WTC11 (cell line): ENCODE results near the gene NPLOC4. TPM values are rescaled to one million over a fixed set of nuclear protein-coding genes. Genes with fewer than 3 reads are reported as not detected.

Experiments
- ATAC-seq: fragments of 200-7000 bp; cut with Tn5 transposase; 2 replicates; pipeline ENCODE4 v1.10.0; 2021; ENCODE audit warnings: mild to moderate bottlenecking, moderate library complexity
- Bru-seq: library from RNA; stranded (reverse); fragments of 400-500 nt; gene quantifications from one replicate; lab custom pipeline; 2021; lab: Mats Ljungman, UMichigan
- CTCF ChIA-PET: fragments of 300-600 bp; sonication (Branson Sonifier 250); formaldehyde crosslinking; loops from one replicate; lab custom pipeline; 2021; ENCODE audit warnings: antibody characterized with exemption; lab: Charles Lee
- POLR2A ChIA-PET: fragments of 350-600 bp; sonication (Branson Sonifier 250); formaldehyde crosslinking; loops from one replicate; lab custom pipeline; 2021; ENCODE audit warnings: antibody characterized with exemption; lab: Charles Lee
- DNase-seq: peaks from one replicate; pipeline ENCODE4 v3.0.0; 2021; ENCODE audit warnings: low spot score
- H3K27ac Mint-ChIP-seq: 2 replicates; pipeline ENCODE4 v1.8.0; 2021; ENCODE audit warnings: mixed read lengths
- H3K27me3 Mint-ChIP-seq: 2 replicates; pipeline ENCODE4 v1.8.0; 2021; ENCODE audit warnings: low read depth, mild to moderate bottlenecking, moderate library complexity, mixed read lengths
- H3K36me3 Mint-ChIP-seq: 2 replicates; pipeline ENCODE4 v1.8.0; 2021; ENCODE audit warnings: mixed read lengths
- H3K4me1 Mint-ChIP-seq: 2 replicates; pipeline ENCODE4 v1.8.0; 2022; ENCODE audit warnings: mixed read lengths
- H3K4me3 Mint-ChIP-seq: 2 replicates; pipeline ENCODE4 v1.8.0; 2021; ENCODE audit warnings: mild to moderate bottlenecking, moderate library complexity, mixed read lengths
- H3K9me3 Mint-ChIP-seq: 2 replicates; pipeline ENCODE4 v1.8.0; 2021; ENCODE audit warnings: mixed read lengths
- AR ChIP-seq: fragments of 250-450 bp; sonication (Bioruptor Pico); IDR thresholded peaks from 2 replicates; pipeline ENCODE4 v1.9.0; 2021; ENCODE audit warnings: mild to moderate bottlenecking
- CTCF ChIP-seq: fragments of 200-600 bp; IDR thresholded peaks from 2 replicates; pipeline ENCODE4 v1.8.0; 2022; ENCODE audit warnings: antibody characterized with exemption
- E2F5 ChIP-seq: sonication (generic); formaldehyde crosslinking; IDR thresholded peaks from 2 replicates; pipeline ENCODE4 v1.8.1; 2022; ENCODE audit warnings: mild to moderate bottlenecking, moderate library complexity, missing genetic modification reagents
- ELF4 ChIP-seq: sonication (generic); formaldehyde crosslinking; IDR thresholded peaks from 2 replicates; pipeline ENCODE4 v1.8.1; 2022; ENCODE audit warnings: low read depth, mild to moderate bottlenecking, moderate library complexity, missing genetic modification reagents
- EMX1 ChIP-seq: fragments of 250-450 bp; sonication (Bioruptor Pico); IDR thresholded peaks from 2 replicates; pipeline ENCODE4 v1.8.0; 2021; ENCODE audit warnings: mild to moderate bottlenecking
- ETV6 ChIP-seq: sonication (generic); formaldehyde crosslinking; IDR thresholded peaks from 2 replicates; pipeline ENCODE4 v1.8.1; 2022; ENCODE audit warnings: mild to moderate bottlenecking, missing genetic modification reagents
- IRF2 ChIP-seq: sonication (generic); formaldehyde crosslinking; IDR thresholded peaks from 2 replicates; pipeline ENCODE4 v1.8.0; 2022; ENCODE audit warnings: low read depth, missing genetic modification reagents, borderline replicate concordance
- JUN ChIP-seq: sonication (generic); formaldehyde crosslinking; IDR thresholded peaks from 2 replicates; pipeline ENCODE4 v1.8.0; 2023; ENCODE audit warnings: mild to moderate bottlenecking, missing genetic modification reagents
- NFE2L1 ChIP-seq: sonication (generic); formaldehyde crosslinking; IDR thresholded peaks from 2 replicates; pipeline ENCODE4 v1.8.1; 2023; ENCODE audit warnings: missing genetic modification reagents
- STAT6 ChIP-seq: sonication (generic); formaldehyde crosslinking; conservative IDR thresholded peaks from 2 replicates; pipeline ENCODE4 v1.8.1; 2023; ENCODE audit warnings: mild to moderate bottlenecking, low read depth, missing genetic modification reagents, moderate library complexity
- TCF7 ChIP-seq: sonication (generic); formaldehyde crosslinking; IDR thresholded peaks from 2 replicates; pipeline ENCODE4 v1.8.0; 2022; ENCODE audit warnings: mild to moderate bottlenecking, low read depth, missing genetic modification reagents, moderate library complexity
- USF1 ChIP-seq: sonication (generic); formaldehyde crosslinking; IDR thresholded peaks from 2 replicates; pipeline ENCODE4 v1.8.0; 2022; ENCODE audit warnings: mild to moderate bottlenecking, missing genetic modification reagents
- USF2 ChIP-seq: sonication (generic); formaldehyde crosslinking; IDR thresholded peaks from 2 replicates; pipeline ENCODE4 v1.8.1; 2023; ENCODE audit warnings: mild to moderate bottlenecking, missing genetic modification reagents, moderate library complexity
- ZBTB21 ChIP-seq: sonication (generic); formaldehyde crosslinking; IDR thresholded peaks from 2 replicates; pipeline ENCODE4 v1.8.1; 2023; ENCODE audit warnings: mild to moderate bottlenecking, missing genetic modification reagents, borderline replicate concordance
- ZMAT4 ChIP-seq: fragments of 250-450 bp; sonication (Bioruptor Pico); IDR thresholded peaks from 2 replicates; pipeline ENCODE4 v1.9.0; 2021; ENCODE audit warnings: mild to moderate bottlenecking
- ZNF512 ChIP-seq: sonication (generic); formaldehyde crosslinking; IDR thresholded peaks from 2 replicates; pipeline ENCODE4 v1.8.1; 2022; ENCODE audit warnings: missing genetic modification reagents, borderline replicate concordance
- ZSCAN18 ChIP-seq: fragments of 250-450 bp; sonication (Bioruptor Pico); IDR thresholded peaks from 2 replicates; pipeline ENCODE4 v2.1.2; 2022; ENCODE audit warnings: mild to moderate bottlenecking, moderate library complexity
- long read RNA-seq, 3 experiments: library from RNA in 1 of 3; library from capped mRNA in 1 of 3; library from polyadenylated mRNA in 1 of 3; unstranded in 2 of 3; stranded (forward) in 1 of 3; transcript quantifications; one replicate each; pipeline ENCODE4 v2.0.0, GENCODE V29; 2021
- total RNA-seq: library from RNA; stranded (reverse); gene quantifications from 3 replicates; pipeline ENCODE4 v1.2.3, GENCODE V29; 2021

The NPLOC4 gene
- 80.3 to 89.2 TPM (median 83.5 TPM) in 3 replicates for total RNA-seq
- Bru-seq, nascent RNA: percentile 72 among the genes with signal in this experiment
- long read RNA-seq, experiment 1, full-length matches to known transcripts: 434 of 588 reads
- long read RNA-seq, experiment 1, partial matches to known transcripts: 38 of 588 reads
- long read RNA-seq, experiment 1, other reads (novel, unspliced or antisense): 116 of 588 reads
- long read RNA-seq, experiment 2, full-length matches to known transcripts: 16 of 68 reads
- long read RNA-seq, experiment 2, partial matches to known transcripts: 12 of 68 reads
- long read RNA-seq, experiment 2, other reads (novel, unspliced or antisense): 40 of 68 reads
- long read RNA-seq, experiment 3, partial matches to known transcripts: 0 of 1 reads
- long read RNA-seq, experiment 3, other reads (novel, unspliced or antisense): 1 of 1 reads

- H3K4me3 Mint-ChIP-seq: peak within 1 kb of the TSS; percentile 95
- TF ChIP-seq ELF4 (no peak), STAT6 (CRISPR knock-in tag) (no peak), ZSCAN18 (CRISPR knock-in tag) (no peak), IRF2 (CRISPR knock-in tag) (0 out of 2 replicates have a peak, but pooled peaks have one; percentile 45), EMX1 (no peak), ETV6 (CRISPR knock-in tag) (peak; percentile 83), JUN (CRISPR knock-in tag) (peak; percentile 72; the same call in 1 of the 2 replicates), ZMAT4 (CRISPR knock-in tag) (no peak), ZNF512 (no peak), TCF7 (CRISPR knock-in tag) (0 out of 2 replicates have a peak, but pooled peaks have one; percentile 33), NFE2L1 (CRISPR knock-in tag) (peak; percentile 79), USF1 (CRISPR knock-in tag) (no peak), CTCF (no peak), AR (no peak), USF2 (peak; percentile 44; the same call in 1 of the 2 replicates), E2F5 (no peak), ZBTB21 (CRISPR knock-in tag) (no peak; the same call in 1 of the 2 replicates)
These were observed at the start of gene NPLOC4, which contains the start of gene TSPAN10 for GRCh38 chr17:81636505-81637288. Gene NPLOC4, minus strand, starts transcription at chr17:81637112. Its CDS starts 182 bp downstream, at chr17:81636930. Gene TSPAN10, plus strand, starts transcription at chr17:81637196. Its CDS starts 5,217 bp downstream, at chr17:81642413.

More at GRCh38 chr17:81636505-81637288, at the start of gene NPLOC4, which contains the start of gene TSPAN10:
- CTCF ChIA-PET: interaction anchor here (0.9 to 1.2 kb wide), 2 partner anchors 31 to 84 kb away, joined by 3 to 4 read pairs; no protein-coding TSS in a partner anchor
- POLR2A ChIA-PET: interaction anchor here (0.6 to 1.0 kb wide), 2 partner anchors 11 to 575 kb away, joined by 4 read pairs; no protein-coding TSS in a partner anchor
- H3K27me3 Mint-ChIP-seq: no peaks in the 10 kb centered on the region
- ATAC-seq (peak; percentile 93), DNase-seq (peak; percentile 85)
- H3K27ac Mint-ChIP-seq: peak within 1 kb of the TSS; percentile 99
- peaks cover 10% of the 10 kb centered on the region for H3K4me1 Mint-ChIP-seq
- H3K36me3 Mint-ChIP-seq: peaks cover 5% of the 10 kb centered on the region
- 0 out of 2 replicates have a peak, but pooled peaks cover 3% of the 10 kb centered on the region for H3K9me3 Mint-ChIP-seq
